ENCODE measurements around the gene PLXNA3.

DNA sequence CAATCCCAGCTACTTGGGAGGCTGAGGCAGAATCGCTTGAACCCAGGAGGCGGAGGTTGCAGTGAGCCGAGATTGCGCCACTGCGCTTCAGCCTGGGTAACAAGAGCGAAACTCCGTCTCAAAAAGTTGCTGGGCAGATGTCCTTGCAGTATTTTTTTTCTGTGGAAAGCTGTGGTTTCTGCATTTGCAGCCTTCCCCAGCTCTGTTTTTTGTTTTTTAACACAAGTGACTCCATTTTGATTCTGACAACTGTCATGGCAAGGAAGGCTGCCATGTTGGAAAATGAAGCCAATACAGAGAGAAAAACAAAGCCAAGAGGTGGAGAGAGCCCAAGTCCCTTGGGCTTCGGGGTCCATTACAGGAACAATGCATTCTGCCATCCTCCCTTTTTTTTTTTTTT lies 44.0 kb downstream of the PLXNA3 start:
- TF ChIP-seq, protein P1, sequence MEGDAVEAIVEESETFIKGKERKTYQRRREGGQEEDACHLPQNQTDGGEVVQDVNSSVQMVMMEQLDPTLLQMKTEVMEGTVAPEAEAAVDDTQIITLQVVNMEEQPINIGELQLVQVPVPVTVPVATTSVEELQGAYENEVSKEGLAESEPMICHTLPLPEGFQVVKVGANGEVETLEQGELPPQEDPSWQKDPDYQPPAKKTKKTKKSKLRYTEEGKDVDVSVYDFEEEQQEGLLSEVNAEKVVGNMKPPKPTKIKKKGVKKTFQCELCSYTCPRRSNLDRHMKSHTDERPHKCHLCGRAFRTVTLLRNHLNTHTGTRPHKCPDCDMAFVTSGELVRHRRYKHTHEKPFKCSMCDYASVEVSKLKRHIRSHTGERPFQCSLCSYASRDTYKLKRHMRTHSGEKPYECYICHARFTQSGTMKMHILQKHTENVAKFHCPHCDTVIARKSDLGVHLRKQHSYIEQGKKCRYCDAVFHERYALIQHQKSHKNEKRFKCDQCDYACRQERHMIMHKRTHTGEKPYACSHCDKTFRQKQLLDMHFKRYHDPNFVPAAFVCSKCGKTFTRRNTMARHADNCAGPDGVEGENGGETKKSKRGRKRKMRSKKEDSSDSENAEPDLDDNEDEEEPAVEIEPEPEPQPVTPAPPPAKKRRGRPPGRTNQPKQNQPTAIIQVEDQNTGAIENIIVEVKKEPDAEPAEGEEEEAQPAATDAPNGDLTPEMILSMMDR (IDR thresholded peaks at IDR 0.05; ENCODE audit: low read length) = no peak
- no peak for TF ChIP-seq EZH2 (optimal IDR thresholded peaks at IDR 0.05; ENCODE audit: low read depth, low read length)
